GM06990 (cell line): ENCODE measurements around the gene PLEKHM1.

ENCODE experiments used
- DNase-seq: peaks from one replicate; pipeline ENCODE4 v3.0.0-alpha.2; 2011; ENCODE audit not compliant: insufficient read length; ENCODE audit errors: extremely low read depth
- H3K27me3 ChIP-seq: replicated peaks from 2 replicates; pipeline ENCODE4 v1.6.0; 2011; ENCODE audit warnings: low read length; ENCODE audit not compliant: control insufficient read depth, insufficient read depth
- H3K36me3 ChIP-seq: 2 replicates; pipeline ENCODE4 v1.5.1; 2011; ENCODE audit warnings: low read length; ENCODE audit not compliant: control insufficient read depth, insufficient read depth
- H3K4me3 ChIP-seq: replicated peaks from 2 replicates; pipeline ENCODE4 v1.5.1; 2011; ENCODE audit warnings: low read depth, mild to moderate bottlenecking, control low read depth, low read length
- CTCF ChIP-seq: IDR thresholded peaks from 2 replicates; pipeline ENCODE4 v1.5.1; 2011; ENCODE audit warnings: low read length, control low read depth, mild to moderate bottlenecking, inconsistent platforms; ENCODE audit not compliant: insufficient read depth, poor library complexity, severe bottlenecking

PLEKHM1 gene

GRCh38 chr17:45394091-45394490 is 96.4 kb downstream of the PLEKHM1 start:
- TF ChIP-seq CTCF: no peak
- no peak for DNase-seq
- H3K27me3 ChIP-seq: no peaks in the 10 kb centered on the region
- peaks cover 28% of the 10 kb centered on the region for H3K36me3 ChIP-seq
- H3K4me3 ChIP-seq: no peak overlapping the region

- no peak overlapping the region for H3K4me3 ChIP-seq
- TF ChIP-seq CTCF: no peak
- no peak for DNase-seq
- H3K27me3 ChIP-seq: no peaks in the 10 kb centered on the region
- H3K36me3 ChIP-seq: peaks cover 28% of the 10 kb centered on the region
These were observed 97.1 kb downstream of the PLEKHM1 start for GRCh38 chr17:45393411-45393810.

GRCh38 chr17:45391918-45392317 is 98.6 kb downstream of the PLEKHM1 start:
- no peaks in the 10 kb centered on the region for H3K27me3 ChIP-seq
- H3K36me3 ChIP-seq: peaks cover 21% of the 10 kb centered on the region
- no peak for DNase-seq
- no peak for TF ChIP-seq CTCF
- no peak overlapping the region for H3K4me3 ChIP-seq

- DNase-seq: no peak
- peaks cover 15% of the 10 kb centered on the region for H3K36me3 ChIP-seq
- no peak overlapping the region for H3K4me3 ChIP-seq
- no peak for TF ChIP-seq CTCF
- no peaks in the 10 kb centered on the region for H3K27me3 ChIP-seq
These were observed 99.2 kb downstream of the PLEKHM1 start for GRCh38 chr17:45391291-45391690.

- TF ChIP-seq CTCF: no peak
- no peak for DNase-seq
These were observed 101.2 kb downstream of the PLEKHM1 start for GRCh38 chr17:45389354-45389753.

More at GRCh38 chr17:45389354-45389753, 101.2 kb downstream of the PLEKHM1 start:
- Histone ChIP-seq H3K27me3 (no peaks in the 10 kb centered on the region), H3K4me3 (no peak overlapping the region), H3K36me3 (peaks cover 2% of the 10 kb centered on the region)
